CD4-positive, alpha-beta T cell treated with Interleukin-17A for 1 hour (primary cell): ENCODE measurements around the gene ARFGAP2.

Experiments used
- DNase-seq: peaks from one replicate; pipeline ENCODE4 v3.0.0-alpha.2; 2020

Gene ARFGAP2

DNA sequence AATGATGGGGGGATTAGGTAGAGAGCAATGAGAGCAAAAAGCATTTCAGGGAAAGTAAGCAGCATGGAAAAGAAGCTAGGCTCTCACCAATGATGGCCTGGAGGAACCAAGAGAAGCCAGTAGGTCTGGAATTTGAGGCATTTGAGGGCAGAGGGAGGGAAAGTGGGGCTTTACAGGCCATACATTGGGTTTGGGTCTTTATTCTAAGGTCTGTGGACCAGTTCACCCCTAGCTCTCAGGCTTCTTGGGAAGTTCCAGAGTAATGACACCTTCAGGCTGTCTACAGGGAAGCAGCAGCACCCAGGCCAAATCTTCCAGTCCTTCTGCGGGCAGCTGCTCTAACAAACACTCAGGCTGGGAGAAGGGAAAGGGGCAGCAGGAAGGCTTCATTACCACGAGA, 29.4 kb downstream of the ARFGAP2 start:
- DNase-seq, result no peak

DNA sequence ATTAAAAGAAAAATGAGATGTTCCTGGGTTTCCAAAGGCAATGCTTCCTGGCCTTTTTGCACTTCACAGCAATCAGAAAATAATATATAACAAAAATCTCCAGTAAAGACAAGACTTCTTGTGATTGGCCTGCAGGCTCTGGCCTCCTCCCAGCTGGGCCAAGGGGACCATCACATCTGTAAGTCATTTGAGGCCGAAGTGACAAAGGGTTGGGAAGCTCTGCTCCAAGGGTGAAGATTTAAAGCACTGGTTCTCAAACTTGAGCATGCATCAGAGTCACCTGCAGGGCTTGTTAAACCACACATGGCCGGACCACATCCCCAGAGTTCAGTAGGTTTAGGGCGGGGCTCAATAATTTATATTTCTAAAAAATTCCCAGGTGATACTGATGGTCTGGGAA, 32.1 kb downstream of the ARFGAP2 start:
- DNase-seq, result no peak

DNA sequence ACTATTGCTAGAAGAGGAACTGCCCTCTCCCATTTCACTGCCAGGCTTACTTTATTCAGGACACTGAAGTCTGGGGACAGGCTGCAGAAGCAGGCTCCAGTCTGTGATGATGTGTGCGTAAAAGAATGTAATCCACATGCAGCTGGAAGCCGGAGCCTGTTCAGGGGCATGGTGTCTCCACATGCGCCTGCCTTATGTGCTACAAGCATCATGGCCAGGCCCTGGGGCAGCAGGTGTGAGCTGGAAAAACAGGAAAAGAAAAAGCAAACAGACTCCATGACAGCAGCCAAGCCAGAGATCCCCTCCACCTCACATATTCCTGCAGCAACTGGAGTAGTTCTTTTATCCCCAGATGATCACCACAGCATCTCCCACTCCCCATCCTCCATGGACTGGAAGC, 33.4 kb downstream of the ARFGAP2 start:
- DNase-seq, result no peak

DNA sequence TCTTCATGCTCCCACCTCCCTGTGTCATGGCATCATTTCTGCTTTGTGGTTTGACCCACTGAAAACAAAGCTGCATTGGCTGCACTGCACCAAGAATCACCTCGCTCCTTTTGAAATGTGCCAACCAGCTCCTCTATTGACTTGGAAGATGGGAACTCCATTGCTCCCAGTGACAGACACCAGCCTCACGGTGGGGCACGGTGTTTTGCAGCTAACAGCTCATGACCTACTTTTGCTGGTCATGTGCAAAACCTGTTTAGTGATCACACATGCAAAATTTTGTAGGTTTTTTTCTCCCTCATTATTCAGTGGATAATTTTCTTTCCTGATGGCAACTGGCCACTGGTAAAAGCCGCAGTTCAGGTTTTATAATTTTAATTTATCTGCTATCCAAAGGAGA, 36.8 kb downstream of the ARFGAP2 start:
- DNase-seq, result no peak

DNA sequence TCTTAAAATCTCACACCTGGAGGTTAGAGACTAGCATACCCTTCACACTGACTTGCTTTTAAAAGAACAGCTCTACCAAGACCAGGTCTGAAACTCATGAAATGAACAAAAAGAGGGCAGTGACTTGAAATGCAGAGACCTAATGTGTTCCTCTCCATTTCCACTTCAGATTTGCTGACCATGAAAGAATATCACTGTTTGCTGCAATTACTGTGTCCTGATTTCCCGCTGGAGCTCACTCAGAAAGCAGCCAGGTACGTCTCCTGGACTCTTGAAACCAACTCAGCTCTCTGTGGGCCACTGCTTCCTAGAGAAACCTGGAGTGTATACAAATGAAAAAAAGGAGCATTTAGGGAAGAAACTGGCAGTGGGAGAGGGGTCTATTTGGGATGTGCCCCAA, 39.2 kb downstream of the ARFGAP2 start:
- no peak for DNase-seq

DNA sequence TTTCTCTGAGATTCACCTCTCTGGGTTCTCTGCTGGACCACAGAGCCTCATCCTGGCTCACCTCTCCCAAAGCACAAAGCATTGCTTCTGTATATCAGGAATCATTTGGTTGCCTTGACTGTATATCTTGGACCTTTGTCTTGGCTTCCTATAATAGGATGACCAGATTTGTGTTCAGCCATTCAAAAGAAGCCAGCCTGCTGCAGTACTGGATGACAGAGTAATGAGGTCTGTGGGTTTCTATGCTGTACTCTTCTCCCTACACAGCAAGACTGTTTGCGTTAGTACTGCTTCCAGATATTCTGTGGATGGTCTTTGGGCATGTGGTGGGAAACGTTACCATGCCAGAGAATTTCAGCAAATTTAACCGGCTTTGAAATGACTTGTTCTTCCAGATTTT, 39.8 kb downstream of the ARFGAP2 start:
- DNase-seq, result no peak

DNA sequence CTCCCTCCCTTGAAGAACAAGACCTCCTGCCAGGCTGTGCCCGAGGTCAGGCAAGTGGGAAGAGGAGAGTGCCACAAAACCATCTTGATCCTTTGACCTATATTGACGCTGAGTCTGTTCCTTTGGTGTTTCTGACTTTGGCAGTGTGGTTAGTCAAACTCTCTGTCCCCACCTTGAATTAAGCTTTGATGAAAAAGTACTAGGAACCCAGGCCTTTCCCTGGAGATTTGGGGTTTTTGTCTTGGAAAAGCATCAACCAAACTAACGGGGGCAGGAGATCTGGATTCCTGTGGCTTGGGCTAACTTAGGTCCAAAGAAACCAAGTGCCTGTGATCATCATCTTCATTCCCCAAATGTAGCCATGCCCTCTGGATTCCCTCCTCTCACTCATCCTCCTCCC, 40.4 kb downstream of the ARFGAP2 start:
- DNase-seq, result no peak

DNA sequence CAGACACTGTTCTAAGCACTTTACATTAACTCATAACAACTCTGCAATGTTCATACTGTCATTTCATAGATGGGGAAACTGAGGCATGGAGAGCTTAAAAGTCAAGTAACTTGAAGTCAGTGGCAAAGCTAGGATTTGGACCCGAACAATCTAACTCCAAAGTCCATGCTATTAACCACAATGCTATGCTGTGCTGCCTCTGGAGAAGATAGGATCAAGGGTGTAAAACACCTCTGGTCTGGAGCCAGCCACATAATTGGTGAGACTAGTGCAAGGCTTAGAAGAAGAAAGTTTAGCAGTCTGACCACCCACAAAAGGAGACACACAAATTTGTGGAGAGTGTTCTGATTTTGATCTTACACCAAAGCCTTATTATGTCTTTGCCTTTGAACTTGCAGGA, 43.7 kb downstream of the ARFGAP2 start:
- no peak for DNase-seq

DNA sequence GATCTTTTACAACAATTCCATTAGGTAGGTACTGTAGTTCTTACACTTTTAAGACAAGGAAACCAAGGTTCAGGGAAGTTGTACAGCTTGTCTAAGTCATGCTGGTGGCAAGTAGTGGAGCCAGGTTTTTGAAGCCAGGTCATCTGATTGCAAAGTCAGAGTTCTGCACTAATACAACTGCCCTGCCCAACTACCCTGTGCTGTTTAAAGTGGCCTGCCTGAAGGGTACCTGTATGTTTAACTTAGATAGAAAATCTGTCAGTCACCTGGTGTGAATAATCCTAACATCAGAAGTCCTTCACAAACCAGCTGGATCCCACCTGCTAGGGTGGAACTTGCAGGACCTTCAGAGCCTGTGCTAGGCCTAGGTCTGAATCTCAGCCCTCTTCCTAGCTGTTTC, 44.2 kb downstream of the ARFGAP2 start:
- DNase-seq, result no peak

DNA sequence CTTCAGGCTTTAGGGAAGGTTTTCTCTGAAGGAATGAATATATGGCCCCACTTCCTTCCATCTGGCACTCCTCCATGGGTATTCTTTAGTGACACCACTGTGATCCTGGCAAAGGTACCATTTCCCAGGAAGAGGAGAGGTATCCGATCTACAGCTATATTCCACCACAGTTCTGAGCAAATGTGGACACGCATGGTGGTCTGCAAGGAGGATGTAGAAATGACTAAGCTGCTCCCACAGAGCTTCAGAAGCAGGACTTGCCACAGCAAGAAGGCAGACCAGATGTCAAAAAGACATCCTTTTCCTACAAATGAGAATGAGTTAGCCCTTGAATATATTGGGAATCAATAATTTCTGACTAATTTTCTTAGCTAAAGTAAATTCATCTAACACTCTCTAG, 45.5 kb downstream of the ARFGAP2 start:
- no peak for DNase-seq

DNA sequence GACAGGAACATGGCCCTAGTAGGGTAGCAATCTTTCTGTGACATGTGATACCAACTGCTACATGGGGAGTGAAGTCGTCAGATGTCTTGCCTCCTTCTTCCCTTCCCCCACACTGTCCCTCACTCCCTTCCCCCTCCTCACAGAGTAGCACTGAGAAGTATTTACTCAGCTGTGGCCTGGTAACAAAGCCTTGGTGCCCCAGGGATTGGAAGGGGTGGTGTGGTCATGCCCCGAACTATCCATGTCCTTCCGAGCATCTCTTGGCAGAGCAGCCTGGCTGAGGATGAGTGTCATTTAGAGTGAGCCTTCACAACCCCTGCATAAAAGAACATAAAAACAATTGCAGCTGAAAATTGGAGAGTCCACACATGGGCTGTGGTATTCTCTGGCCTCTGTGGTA, 46.1 kb downstream of the ARFGAP2 start:
- DNase-seq, result no peak

DNA sequence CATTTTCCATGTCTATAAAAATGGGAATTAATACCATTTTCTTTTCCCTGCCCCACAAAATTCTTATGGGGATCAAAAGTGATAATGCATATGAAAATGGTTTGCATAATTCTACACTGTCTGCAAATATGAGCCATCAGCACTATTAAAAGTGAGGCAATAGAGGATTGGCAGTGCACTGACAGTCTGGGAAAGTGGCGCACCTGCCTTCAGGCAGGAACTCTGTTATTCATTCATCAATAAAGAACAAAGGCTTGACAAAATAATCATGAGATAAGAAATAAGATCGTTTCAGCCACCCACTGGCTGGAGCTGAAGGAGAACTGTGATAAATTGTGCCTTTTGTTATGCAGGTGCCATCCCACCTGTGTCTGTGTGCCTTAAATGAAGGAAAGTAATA, 49.5 kb downstream of the ARFGAP2 start:
- no peak for DNase-seq

DNA sequence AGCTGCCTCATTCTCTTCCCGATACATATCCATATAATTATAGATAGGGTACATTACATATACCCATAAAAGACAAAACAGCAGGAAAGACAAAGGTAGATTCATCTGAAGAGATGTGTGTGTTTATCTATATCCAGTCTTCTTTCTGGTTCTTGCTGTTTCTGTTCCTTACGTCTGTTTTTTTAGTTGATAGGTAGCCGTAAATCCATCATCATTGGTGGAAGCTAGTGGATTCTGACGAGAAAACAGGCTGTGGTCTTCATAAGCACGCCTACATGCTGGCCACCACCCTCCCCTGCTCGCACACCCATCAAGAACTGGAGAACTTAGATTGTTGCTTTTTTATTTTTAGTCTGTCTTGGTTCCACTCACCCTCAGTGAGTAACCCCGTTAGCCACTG, 51.6 kb downstream of the ARFGAP2 start:
- DNase-seq, result no peak

DNA sequence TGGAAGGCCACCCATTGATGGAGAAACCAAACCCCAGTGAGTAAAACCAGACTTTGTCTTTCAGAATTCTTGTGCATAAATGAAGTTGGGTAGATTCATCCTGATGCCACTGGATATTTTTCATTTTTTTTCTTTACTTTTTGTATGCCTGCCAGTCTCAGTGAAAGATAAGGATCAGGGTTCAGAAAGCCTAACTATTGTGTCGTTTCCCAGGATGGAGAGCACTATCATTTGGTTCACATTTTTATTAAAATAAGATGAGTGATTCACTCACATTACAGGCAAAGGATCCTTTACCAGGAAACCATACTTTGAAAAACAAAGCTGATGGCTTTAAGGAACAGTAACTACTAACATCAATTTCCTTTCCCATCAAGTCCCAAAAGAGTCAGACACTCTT, 52.0 kb downstream of the ARFGAP2 start:
- DNase-seq, result no peak

DNA sequence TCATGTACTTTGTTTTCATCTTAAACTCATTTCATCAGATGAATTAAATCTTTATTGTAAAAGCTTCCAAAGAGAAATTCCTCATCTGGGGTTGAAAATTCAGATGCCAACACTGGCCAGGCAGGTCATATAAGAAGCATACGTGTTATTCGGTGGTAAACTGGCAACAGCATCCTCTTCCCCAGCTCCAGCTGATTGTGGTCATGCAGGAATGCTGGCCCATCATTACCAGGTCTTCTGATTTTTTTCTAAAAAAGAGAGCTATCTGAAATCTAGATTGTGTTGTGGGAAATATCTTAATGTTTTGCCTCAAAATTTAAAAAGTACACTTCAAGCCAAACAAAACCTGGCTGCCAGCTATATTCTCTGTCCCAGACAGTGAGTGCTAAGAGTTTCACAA, 53.6 kb downstream of the ARFGAP2 start:
- no peak for DNase-seq

DNA sequence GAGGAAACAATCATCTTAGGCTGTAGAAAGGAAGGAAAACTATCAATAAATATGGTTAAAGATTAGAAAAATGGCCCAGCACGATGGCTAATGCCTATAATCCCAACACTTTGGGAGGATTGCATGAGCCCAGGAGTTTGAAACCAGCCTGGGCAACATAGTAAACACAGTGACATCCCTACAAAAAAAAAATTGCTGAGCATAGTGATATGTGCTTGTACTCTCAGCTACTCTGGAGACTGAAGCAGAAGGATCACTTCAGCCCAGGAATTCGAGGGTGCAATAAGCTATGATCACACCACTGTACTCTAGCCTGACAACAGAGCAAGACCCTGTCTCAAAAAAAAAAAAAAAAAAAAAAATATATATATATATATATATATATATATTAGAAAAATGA, 54.9 kb downstream of the ARFGAP2 start:
- no peak for DNase-seq

DNA sequence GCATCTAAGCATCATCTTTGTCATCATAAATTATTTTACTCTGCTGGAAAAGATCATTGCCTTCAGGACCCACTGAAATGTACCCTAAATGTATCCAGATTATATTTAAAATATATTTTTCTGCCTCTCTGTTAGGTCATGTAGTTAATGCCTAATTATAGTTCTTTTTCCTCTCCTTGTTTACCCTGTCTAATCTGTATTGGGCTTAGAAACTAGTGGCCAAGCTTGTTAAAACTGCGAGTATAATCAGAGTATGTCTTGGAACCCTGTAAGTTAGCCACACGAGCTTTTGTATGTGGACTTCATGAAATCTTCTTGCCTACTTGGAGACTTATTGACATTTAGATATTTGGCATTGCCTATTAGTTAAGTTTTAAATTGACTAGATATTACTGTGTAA, 55.6 kb downstream of the ARFGAP2 start:
- no peak for DNase-seq

DNA sequence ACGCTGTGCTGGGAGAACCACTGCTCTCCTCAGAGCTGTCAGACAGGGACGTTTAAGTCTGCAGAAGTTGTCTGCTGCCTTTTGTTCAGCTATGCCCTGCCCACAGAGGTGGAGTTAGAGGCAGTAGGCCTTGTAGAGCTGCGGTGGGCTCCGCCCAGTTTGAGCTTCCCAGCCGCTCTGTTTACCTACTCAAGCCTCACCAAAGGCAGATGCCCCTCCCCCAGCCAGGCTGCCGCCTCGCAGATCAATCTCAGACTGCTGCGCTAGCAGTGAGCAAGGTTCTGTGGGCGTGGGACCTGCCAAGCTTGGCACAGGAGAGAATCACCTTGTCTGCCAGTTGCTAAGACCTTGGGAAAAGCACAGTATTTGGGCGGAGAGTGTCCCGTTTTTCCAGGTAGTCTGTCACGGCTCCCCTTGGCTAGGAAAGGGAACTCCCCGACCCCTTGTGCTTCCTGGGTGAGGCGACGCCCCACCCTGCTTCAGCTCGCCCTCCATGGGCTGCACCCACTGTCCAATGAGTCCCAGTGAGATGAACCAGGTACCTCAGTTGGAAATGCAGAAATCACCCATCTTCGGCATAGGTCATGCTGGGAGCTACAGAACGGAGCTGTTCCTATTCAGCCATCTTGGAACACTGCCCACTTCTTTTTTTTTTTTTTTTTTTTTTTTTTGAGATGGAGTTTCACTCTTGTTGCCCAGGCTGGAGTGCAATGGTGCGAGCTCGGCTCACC, 57.6 kb downstream of the ARFGAP2 start:
- peak; percentile 43 for DNase-seq
